Activated naive CD8-positive, alpha-beta T cell treated with anti-CD3 and anti-CD28 coated beads, Interleukin-2, amount 10 ng/mL, durations not matched to agents 7 days and 5 days (primary cell): ENCODE measurements around the gene XIRP1. TPM values are rescaled to one million over a fixed set of nuclear protein-coding genes. Genes with fewer than 3 reads are reported as not detected.
A peak's percentile ranks its signal among the peaks of the same experiment; 100 is the strongest.

Experiments
- ATAC-seq: fragments of 150-1000 bp; cut with Tn5 transposase; one replicate; pipeline ENCODE4 v1.10.0; 2021; ENCODE audit warnings: low read depth, moderate library complexity
- POLR2A ChIA-PET: fragments of 350-600 bp; sonication (Branson Sonifier 250); formaldehyde crosslinking; loops from one replicate; lab custom pipeline; 2021; ENCODE audit warnings: antibody characterized with exemption; lab: Charles Lee
- DNase-seq: peaks from one replicate; pipeline ENCODE4 v3.0.0; 2021
- H3K27ac Mint-ChIP-seq: one replicate; pipeline ENCODE4 v1.8.0; 2022; ENCODE audit warnings: mild to moderate bottlenecking, mixed read lengths
- H3K27me3 Mint-ChIP-seq: one replicate; pipeline ENCODE4 v1.8.0; 2022; ENCODE audit warnings: mild to moderate bottlenecking, moderate library complexity, mixed read lengths
- H3K36me3 Mint-ChIP-seq: one replicate; pipeline ENCODE4 v1.8.0; 2021; ENCODE audit warnings: mild to moderate bottlenecking, mixed read lengths
- H3K4me1 Mint-ChIP-seq: one replicate; pipeline ENCODE4 v1.8.0; 2021; ENCODE audit warnings: mixed read lengths
- H3K4me3 Mint-ChIP-seq: one replicate; pipeline ENCODE4 v1.8.0; 2022; ENCODE audit warnings: mild to moderate bottlenecking, moderate library complexity, mixed read lengths
- H3K9me3 Mint-ChIP-seq: one replicate; pipeline ENCODE4 v1.8.0; 2021; ENCODE audit warnings: mixed read lengths
- microRNA-seq: library from miRNA; unstranded; fragments of <30 nt; microRNA quantifications from one replicate; pipeline ENCODE4 v1.2.0, GENCODE V29; 2022
- total RNA-seq, 2 experiments: library from RNA; stranded (reverse); gene quantifications; one replicate each; pipeline ENCODE4 v1.2.3, GENCODE V29; 2021

XIRP1 gene
- total RNA-seq, 2 experiments from 2014 or later: not detected

- Mint-ChIP-seq H3K9me3 (no peaks in the 10 kb centered on the region), H3K27me3 (no peaks in the 10 kb centered on the region), H3K27ac (peak overlapping the region; percentile 18), H3K4me3 (no peak overlapping the region), H3K36me3 (peaks cover 17% of the 10 kb centered on the region), H3K4me1 (peaks cover 8% of the 10 kb centered on the region)
- POLR2A ChIA-PET: no interaction called here
- ATAC-seq (no peak), DNase-seq (no peak)
Observed at GRCh38 chr3:39138804-39139415, 53.5 kb downstream of the XIRP1 start.

- H3K4me1 Mint-ChIP-seq: peaks cover 8% of the 10 kb centered on the region
- H3K4me3 Mint-ChIP-seq: no peak overlapping the region
- no peak for DNase-seq
- no peak for ATAC-seq
- no peaks in the 10 kb centered on the region for H3K27me3 Mint-ChIP-seq
- H3K27ac Mint-ChIP-seq: peak overlapping the region; percentile 27
- H3K36me3 Mint-ChIP-seq: peaks cover 14% of the 10 kb centered on the region
- H3K9me3 Mint-ChIP-seq: no peaks in the 10 kb centered on the region
- POLR2A ChIA-PET: interaction anchor here (1.4 kb wide), 1 partner anchor 9 kb away, joined by 4 read pairs; no protein-coding TSS in a partner anchor
Observed at GRCh38 chr3:39137991-39138803, 54.2 kb downstream of the XIRP1 start.

GRCh38 chr3:39137435-39137936 lies 54.9 kb downstream of the XIRP1 start:
- POLR2A ChIA-PET: interaction anchor here (1.4 kb wide), 1 partner anchor 10 kb away, joined by 4 read pairs; no protein-coding TSS in a partner anchor
- no peaks in the 10 kb centered on the region for H3K9me3 Mint-ChIP-seq
- H3K27me3 Mint-ChIP-seq: no peaks in the 10 kb centered on the region
- H3K36me3 Mint-ChIP-seq: peaks cover 11% of the 10 kb centered on the region
- peaks cover 8% of the 10 kb centered on the region for H3K4me1 Mint-ChIP-seq
- no peak overlapping the region for H3K4me3 Mint-ChIP-seq
- ATAC-seq (no peak), DNase-seq (no peak)
- H3K27ac Mint-ChIP-seq: peak overlapping the region; percentile 27

- Mint-ChIP-seq H3K36me3 (peaks cover 8% of the 10 kb centered on the region), H3K9me3 (no peaks in the 10 kb centered on the region), H3K4me1 (peaks cover 10% of the 10 kb centered on the region), H3K27me3 (no peaks in the 10 kb centered on the region), H3K27ac (no peak overlapping the region), H3K4me3 (no peak overlapping the region)
- DNase-seq (no peak), ATAC-seq (no peak)
- POLR2A ChIA-PET: interaction anchor here (1.4 kb wide), 1 partner anchor 10 kb away, joined by 4 read pairs; no protein-coding TSS in a partner anchor
Observed at GRCh38 chr3:39136533-39137434, 55.6 kb downstream of the XIRP1 start.

GRCh38 chr3:39135170-39135805 lies 57.1 kb downstream of the XIRP1 start:
- H3K27ac Mint-ChIP-seq: no peak overlapping the region
- POLR2A ChIA-PET: no interaction called here
- no peak for DNase-seq

GRCh38 chr3:39134305-39134704 lies 58.1 kb downstream of the XIRP1 start:
- no peak overlapping the region for H3K4me3 Mint-ChIP-seq
- no peaks in the 10 kb centered on the region for H3K9me3 Mint-ChIP-seq
- H3K36me3 Mint-ChIP-seq: peaks cover 3% of the 10 kb centered on the region
- no peak overlapping the region for H3K27ac Mint-ChIP-seq
- ATAC-seq: no peak
- no peak for DNase-seq
- peaks cover 9% of the 10 kb centered on the region for H3K4me1 Mint-ChIP-seq
- H3K27me3 Mint-ChIP-seq: no peaks in the 10 kb centered on the region
- POLR2A ChIA-PET: no interaction called here

More at GRCh38 chr3:39135170-39135805, 57.1 kb downstream of the XIRP1 start:
- H3K4me1 Mint-ChIP-seq: peaks cover 9% of the 10 kb centered on the region
- no peaks in the 10 kb centered on the region for H3K9me3 Mint-ChIP-seq
- H3K4me3 Mint-ChIP-seq: no peak overlapping the region
- H3K27me3 Mint-ChIP-seq: no peaks in the 10 kb centered on the region
- no peak for ATAC-seq
- H3K36me3 Mint-ChIP-seq: peaks cover 3% of the 10 kb centered on the region

GRCh38 chr3:39133822-39134221 lies 58.6 kb downstream of the XIRP1 start:
- POLR2A ChIA-PET: no interaction called here
- H3K27ac Mint-ChIP-seq: no peak overlapping the region
- no peak for DNase-seq
- peaks cover 9% of the 10 kb centered on the region for H3K4me1 Mint-ChIP-seq
- H3K27me3 Mint-ChIP-seq: no peaks in the 10 kb centered on the region
- ATAC-seq: no peak
- peaks cover 3% of the 10 kb centered on the region for H3K36me3 Mint-ChIP-seq
- no peak overlapping the region for H3K4me3 Mint-ChIP-seq
- no peaks in the 10 kb centered on the region for H3K9me3 Mint-ChIP-seq

Small RNA genes within 50 kb of the gene (microRNA-seq; reads per million reads assigned to microRNA genes)
- gene MIR6822: not detected

Other genes with a start within 250 kb of the XIRP1 start
- under 1 TPM; 0.08 to 0.11 TPM for gene SCN11A, start 140.7 kb downstream of the XIRP1 start, total RNA-seq
- gene WDR48, start 140.6 kb downstream of the XIRP1 start, total RNA-seq: 10 to 100 TPM; 38.5 to 39.4 TPM
- gene GORASP1, start 85.0 kb downstream of the XIRP1 start, total RNA-seq: 10 to 100 TPM; 25.1 to 28.1 TPM
- 1 to 10 TPM; 2.7 to 4.5 TPM for gene TTC21A, start 84.9 kb downstream of the XIRP1 start, total RNA-seq
- 10 to 100 TPM; 15.8 to 16.5 TPM for gene CSRNP1, start 39.0 kb downstream of the XIRP1 start, total RNA-seq
- 1 to 10 TPM in 1 of 2 experiments, under 1 TPM in 1; 0.94 to 1.9 TPM for gene CX3CR1, start 87.4 kb upstream of the XIRP1 start, total RNA-seq
- 1 to 10 TPM; 1.1 to 1.2 TPM for gene CCR8, start 137.1 kb upstream of the XIRP1 start, total RNA-seq
- gene SLC25A38, start 190.8 kb upstream of the XIRP1 start, total RNA-seq: 10 to 100 TPM; 46.0 to 46.1 TPM
- 1,000 to 10,000 TPM; 1,282 to 1,296 TPM for gene RPSA, start 214.1 kb upstream of the XIRP1 start, total RNA-seq